ENCODE data around the gene C20orf202. TPM values are rescaled to one million over a fixed set of nuclear protein-coding genes. Genes with fewer than 3 reads are reported as not detected.

The C20orf202 gene
- total RNA-seq, 1 experiment from 2014 or later: not detected

- ATAC-seq (no peak), DNase-seq (ENCODE audit: low read depth, low spot score) (no peak)
- Histone ChIP-seq H3K27me3 (ENCODE audit: insufficient read depth, low read length) (no peaks in the 10 kb centered on the region), H2AFZ (ENCODE audit: low read depth, low read length, poor library complexity, severe bottlenecking) (no peak overlapping the region), H3K4me1 (ENCODE audit: control insufficient read depth in 1 of 2, insufficient read depth in 2 of 2, low read length in 2 of 2) (no peaks in the 10 kb centered on the region), H4K20me1 (ENCODE audit: insufficient read depth) (no peaks in the 10 kb centered on the region), H3K27ac (ENCODE audit: low read depth, low read length) (no peak overlapping the region), H3K36me3 (ENCODE audit: control insufficient read depth in 1 of 2, insufficient read depth in 2 of 2, low read length in 2 of 2) (peaks cover 16 to 28% of the 10 kb centered on the region in 2 experiments), H3K9ac (ENCODE audit: low read length) (no peak overlapping the region), H3K9me3 (ENCODE audit: control insufficient read depth in 1 of 2, insufficient read depth in 1 of 2, low read depth in 1 of 2, low read length in 2 of 2) (no peaks in the 10 kb centered on the region), H3K4me2 (ENCODE audit: low read length) (no peak overlapping the region), H3K4me3 (replicated peaks in 1 of 2; ENCODE audit: low read depth in 1 of 2, low read length in 2 of 2) (no peak overlapping the region), H3K79me2 (ENCODE audit: insufficient read depth, low read length) (peaks cover 5% of the 10 kb centered on the region), H3K9me2 (ENCODE audit: insufficient read depth) (no peaks in the 10 kb centered on the region)
- ChIA-PET POLR2A (no interaction called here), RAD21 (ENCODE audit: low non-redundant PET in 1 of 2, low total read pairs in 2 of 2, uncharacterized antibody in 2 of 2, unreplicated experiment in 2 of 2) (no interaction called here), CTCF (no interaction called here)
- TF ChIP-seq SRF (IDR thresholded peaks at IDR 0.05; ENCODE audit: low read depth) (no peak), POLR2AphosphoS5 (IDR thresholded peaks at IDR 0.05; ENCODE audit: low read depth, low read length) (no peak), ZNF274 (IDR thresholded peaks at IDR 0.05; ENCODE audit: low read depth, low read length) (no peak), EZH2 (IDR thresholded peaks at IDR 0.05) (no peak), CEBPB (IDR thresholded peaks at IDR 0.05; ENCODE audit: low read depth) (no peak), CBX3 (IDR thresholded peaks at IDR 0.05; ENCODE audit: low read depth) (no peak), FOSL1 (IDR thresholded peaks at IDR 0.05; ENCODE audit: low read depth) (no peak), JUND (IDR thresholded peaks at IDR 0.05) (no peak), SP1 (IDR thresholded peaks at IDR 0.05; ENCODE audit: low read depth) (no peak), EZH2phosphoT487 (IDR thresholded peaks at IDR 0.05; ENCODE audit: borderline replicate concordance) (no peak), POLR2A (IDR thresholded peaks at IDR 0.05; ENCODE audit: borderline replicate concordance, extremely low read depth, insufficient read depth, insufficient read length) (no peak), ZFX (IDR thresholded peaks at IDR 0.05) (no peak)
- TF ChIP-seq, protein P1, sequence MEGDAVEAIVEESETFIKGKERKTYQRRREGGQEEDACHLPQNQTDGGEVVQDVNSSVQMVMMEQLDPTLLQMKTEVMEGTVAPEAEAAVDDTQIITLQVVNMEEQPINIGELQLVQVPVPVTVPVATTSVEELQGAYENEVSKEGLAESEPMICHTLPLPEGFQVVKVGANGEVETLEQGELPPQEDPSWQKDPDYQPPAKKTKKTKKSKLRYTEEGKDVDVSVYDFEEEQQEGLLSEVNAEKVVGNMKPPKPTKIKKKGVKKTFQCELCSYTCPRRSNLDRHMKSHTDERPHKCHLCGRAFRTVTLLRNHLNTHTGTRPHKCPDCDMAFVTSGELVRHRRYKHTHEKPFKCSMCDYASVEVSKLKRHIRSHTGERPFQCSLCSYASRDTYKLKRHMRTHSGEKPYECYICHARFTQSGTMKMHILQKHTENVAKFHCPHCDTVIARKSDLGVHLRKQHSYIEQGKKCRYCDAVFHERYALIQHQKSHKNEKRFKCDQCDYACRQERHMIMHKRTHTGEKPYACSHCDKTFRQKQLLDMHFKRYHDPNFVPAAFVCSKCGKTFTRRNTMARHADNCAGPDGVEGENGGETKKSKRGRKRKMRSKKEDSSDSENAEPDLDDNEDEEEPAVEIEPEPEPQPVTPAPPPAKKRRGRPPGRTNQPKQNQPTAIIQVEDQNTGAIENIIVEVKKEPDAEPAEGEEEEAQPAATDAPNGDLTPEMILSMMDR (IDR thresholded peaks at IDR 0.05 in 2 of 3, conservative IDR thresholded peaks at IDR 0.05 in 1 of 3; ENCODE audit: borderline replicate concordance in 1 of 3, insufficient read depth in 1 of 3, low read depth in 2 of 3, low read length in 2 of 3): no peak
- TF ChIP-seq, protein P2, sequence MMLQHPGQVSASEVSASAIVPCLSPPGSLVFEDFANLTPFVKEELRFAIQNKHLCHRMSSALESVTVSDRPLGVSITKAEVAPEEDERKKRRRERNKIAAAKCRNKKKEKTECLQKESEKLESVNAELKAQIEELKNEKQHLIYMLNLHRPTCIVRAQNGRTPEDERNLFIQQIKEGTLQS (IDR thresholded peaks at IDR 0.05): no peak
- no TSS peak for BruUV-seq (replicated peaks)
- intact Hi-C loops (cut with micrococcal nuclease): no loop called here
Observed at GRCh38 chr20:1160496-1160895, 42.8 kb upstream of the C20orf202 start.

Measured in HCT116 (cell line).